SK-N-SH treated with all-trans-retinoic acid at 6 μM for 48 hours (cell line): ENCODE data around the gene PTPRS.

Experiments used
- BACH2 ChIP-seq: fragments of 250-450 bp; sonication (Bioruptor Pico); IDR thresholded peaks from 2 replicates; pipeline ENCODE4 v1.9.0; 2021; ENCODE audit warnings: mild to moderate bottlenecking, borderline replicate concordance
- CREB5 ChIP-seq: fragments of 250-450 bp; sonication (Bioruptor Pico); IDR thresholded peaks from 2 replicates; pipeline ENCODE4 v1.5.1; 2020; ENCODE audit warnings: low read depth, mild to moderate bottlenecking, moderate library complexity
- CSDC2 ChIP-seq: fragments of 250-450 bp; sonication (Bioruptor Pico); IDR thresholded peaks from 2 replicates; pipeline ENCODE4 v1.5.0; 2020; ENCODE audit warnings: mild to moderate bottlenecking, moderate library complexity
- GLIS3 ChIP-seq: fragments of 250-450 bp; sonication (Bioruptor Pico); IDR thresholded peaks from 2 replicates; pipeline ENCODE4 v1.5.0; 2020; ENCODE audit warnings: mild to moderate bottlenecking, moderate library complexity
- ISL1 ChIP-seq: fragments of 250-450 bp; sonication (Bioruptor Pico); IDR thresholded peaks from 2 replicates; pipeline ENCODE4 v2.1.2; 2022; ENCODE audit warnings: mild to moderate bottlenecking, moderate library complexity
- RARB ChIP-seq: fragments of 250-450 bp; sonication (Bioruptor Pico); IDR thresholded peaks from 2 replicates; pipeline ENCODE4 v1.8.0; 2021; ENCODE audit warnings: mild to moderate bottlenecking, moderate library complexity
- ZFP3 ChIP-seq: fragments of 250-450 bp; sonication (Bioruptor Pico); IDR thresholded peaks from 2 replicates; pipeline ENCODE4 v1.5.0; 2020; ENCODE audit warnings: mild to moderate bottlenecking, moderate library complexity
- ZNF565 ChIP-seq: fragments of 450-650 bp; formaldehyde crosslinking; conservative IDR thresholded peaks from 2 replicates; pipeline ENCODE4 v1.5.0; 2020; ENCODE audit warnings: low read depth, mild to moderate bottlenecking, moderate library complexity
- ZNF8 ChIP-seq: fragments of 450-650 bp; formaldehyde crosslinking; IDR thresholded peaks from 2 replicates; pipeline ENCODE4 v1.5.0; 2020; ENCODE audit warnings: mild to moderate bottlenecking, moderate library complexity
- TF ChIP-seq, protein P1 (sequence below): fragments of 250-450 bp; sonication (Bioruptor Pico); IDR thresholded peaks from 2 replicates; pipeline ENCODE4 v1.8.0; 2021; ENCODE audit warnings: low read depth, mild to moderate bottlenecking, moderate library complexity, borderline replicate concordance
- TF ChIP-seq, protein P2 (sequence below): fragments of 250-450 bp; sonication (Bioruptor Pico); IDR thresholded peaks from 2 replicates; pipeline ENCODE4 v1.8.0; 2020; ENCODE audit warnings: mild to moderate bottlenecking, moderate library complexity, borderline replicate concordance

GRCh38 chr19:5355076-5355475 is 14.5 kb upstream of the PTPRS start:
- TF ChIP-seq ISL1 (CRISPR knock-in tag) = no peak
- TF ChIP-seq CREB5 = no peak
- no peak for TF ChIP-seq RARB
- TF ChIP-seq GLIS3 (CRISPR knock-in tag) = no peak
- TF ChIP-seq ZNF8 = no peak
- TF ChIP-seq, protein P1, sequence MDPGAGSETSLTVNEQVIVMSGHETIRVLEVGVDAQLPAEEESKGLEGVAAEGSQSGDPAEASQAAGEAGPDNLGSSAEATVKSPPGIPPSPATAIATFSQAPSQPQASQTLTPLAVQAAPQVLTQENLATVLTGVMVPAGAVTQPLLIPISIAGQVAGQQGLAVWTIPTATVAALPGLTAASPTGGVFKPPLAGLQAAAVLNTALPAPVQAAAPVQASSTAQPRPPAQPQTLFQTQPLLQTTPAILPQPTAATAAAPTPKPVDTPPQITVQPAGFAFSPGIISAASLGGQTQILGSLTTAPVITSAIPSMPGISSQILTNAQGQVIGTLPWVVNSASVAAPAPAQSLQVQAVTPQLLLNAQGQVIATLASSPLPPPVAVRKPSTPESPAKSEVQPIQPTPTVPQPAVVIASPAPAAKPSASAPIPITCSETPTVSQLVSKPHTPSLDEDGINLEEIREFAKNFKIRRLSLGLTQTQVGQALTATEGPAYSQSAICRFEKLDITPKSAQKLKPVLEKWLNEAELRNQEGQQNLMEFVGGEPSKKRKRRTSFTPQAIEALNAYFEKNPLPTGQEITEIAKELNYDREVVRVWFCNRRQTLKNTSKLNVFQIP = no peak
- TF ChIP-seq ZFP3 (CRISPR knock-in tag) = no peak
- TF ChIP-seq CSDC2 (CRISPR knock-in tag) = no peak
- TF ChIP-seq BACH2 = no peak
- no peak for TF ChIP-seq ZNF565
- TF ChIP-seq, protein P2, sequence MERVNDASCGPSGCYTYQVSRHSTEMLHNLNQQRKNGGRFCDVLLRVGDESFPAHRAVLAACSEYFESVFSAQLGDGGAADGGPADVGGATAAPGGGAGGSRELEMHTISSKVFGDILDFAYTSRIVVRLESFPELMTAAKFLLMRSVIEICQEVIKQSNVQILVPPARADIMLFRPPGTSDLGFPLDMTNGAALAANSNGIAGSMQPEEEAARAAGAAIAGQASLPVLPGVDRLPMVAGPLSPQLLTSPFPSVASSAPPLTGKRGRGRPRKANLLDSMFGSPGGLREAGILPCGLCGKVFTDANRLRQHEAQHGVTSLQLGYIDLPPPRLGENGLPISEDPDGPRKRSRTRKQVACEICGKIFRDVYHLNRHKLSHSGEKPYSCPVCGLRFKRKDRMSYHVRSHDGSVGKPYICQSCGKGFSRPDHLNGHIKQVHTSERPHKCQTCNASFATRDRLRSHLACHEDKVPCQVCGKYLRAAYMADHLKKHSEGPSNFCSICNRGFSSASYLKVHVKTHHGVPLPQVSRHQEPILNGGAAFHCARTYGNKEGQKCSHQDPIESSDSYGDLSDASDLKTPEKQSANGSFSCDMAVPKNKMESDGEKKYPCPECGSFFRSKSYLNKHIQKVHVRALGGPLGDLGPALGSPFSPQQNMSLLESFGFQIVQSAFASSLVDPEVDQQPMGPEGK (CRISPR knock-in tag) = no peak
